ENCODE results near the gene E2F4. TPM values are rescaled to one million over a fixed set of nuclear protein-coding genes. Genes with fewer than 3 reads are reported as not detected.
A peak's percentile ranks its signal among the peaks of the same experiment; 100 is the strongest.

Gene E2F4
- total and polyA plus RNA-seq, 2 of the 13 experiments (the other 11 are each of a cell fraction or from before 2014, with no cell fraction given) = 84.8 to 91.2 TPM

GRCh38 chr16:67169642-67170167 is 22.2 kb upstream of the E2F4 start (continued):
- TF ChIP-seq ZHX1 (CRISPR knock-in tag; IDR thresholded peaks at IDR 0.05; ENCODE audit: low read depth) = no peak
- no peak for TF ChIP-seq ZNF83 (CRISPR knock-in tag; IDR thresholded peaks at IDR 0.05; ENCODE audit: borderline replicate concordance)
- TF ChIP-seq, protein P1, sequence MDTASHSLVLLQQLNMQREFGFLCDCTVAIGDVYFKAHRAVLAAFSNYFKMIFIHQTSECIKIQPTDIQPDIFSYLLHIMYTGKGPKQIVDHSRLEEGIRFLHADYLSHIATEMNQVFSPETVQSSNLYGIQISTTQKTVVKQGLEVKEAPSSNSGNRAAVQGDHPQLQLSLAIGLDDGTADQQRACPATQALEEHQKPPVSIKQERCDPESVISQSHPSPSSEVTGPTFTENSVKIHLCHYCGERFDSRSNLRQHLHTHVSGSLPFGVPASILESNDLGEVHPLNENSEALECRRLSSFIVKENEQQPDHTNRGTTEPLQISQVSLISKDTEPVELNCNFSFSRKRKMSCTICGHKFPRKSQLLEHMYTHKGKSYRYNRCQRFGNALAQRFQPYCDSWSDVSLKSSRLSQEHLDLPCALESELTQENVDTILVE (CRISPR knock-in tag; IDR thresholded peaks at IDR 0.05) = 0 out of 2 replicates have a peak, but pooled peaks have one; percentile 6
- no peak for TF ChIP-seq ZNF431 (CRISPR knock-in tag; IDR thresholded peaks at IDR 0.05; ENCODE audit: borderline replicate concordance, low read depth)
- TF ChIP-seq MYC (CRISPR knock-in tag; IDR thresholded peaks at IDR 0.05; ENCODE audit: borderline replicate concordance) = no peak
- no peak for TF ChIP-seq TCF7L2 (IDR thresholded peaks at IDR 0.05; ENCODE audit: low read depth, low read length)
- TF ChIP-seq ZNF275 (CRISPR knock-in tag; IDR thresholded peaks at IDR 0.05; ENCODE audit: borderline replicate concordance) = no peak
- TF ChIP-seq KDM5B (CRISPR knock-in tag; IDR thresholded peaks at IDR 0.05; ENCODE audit: borderline replicate concordance) = no peak
- TF ChIP-seq AGO2 (optimal IDR thresholded peaks at IDR 0.05; ENCODE audit: low read depth, low read length) = no peak
- TF ChIP-seq, protein P2, sequence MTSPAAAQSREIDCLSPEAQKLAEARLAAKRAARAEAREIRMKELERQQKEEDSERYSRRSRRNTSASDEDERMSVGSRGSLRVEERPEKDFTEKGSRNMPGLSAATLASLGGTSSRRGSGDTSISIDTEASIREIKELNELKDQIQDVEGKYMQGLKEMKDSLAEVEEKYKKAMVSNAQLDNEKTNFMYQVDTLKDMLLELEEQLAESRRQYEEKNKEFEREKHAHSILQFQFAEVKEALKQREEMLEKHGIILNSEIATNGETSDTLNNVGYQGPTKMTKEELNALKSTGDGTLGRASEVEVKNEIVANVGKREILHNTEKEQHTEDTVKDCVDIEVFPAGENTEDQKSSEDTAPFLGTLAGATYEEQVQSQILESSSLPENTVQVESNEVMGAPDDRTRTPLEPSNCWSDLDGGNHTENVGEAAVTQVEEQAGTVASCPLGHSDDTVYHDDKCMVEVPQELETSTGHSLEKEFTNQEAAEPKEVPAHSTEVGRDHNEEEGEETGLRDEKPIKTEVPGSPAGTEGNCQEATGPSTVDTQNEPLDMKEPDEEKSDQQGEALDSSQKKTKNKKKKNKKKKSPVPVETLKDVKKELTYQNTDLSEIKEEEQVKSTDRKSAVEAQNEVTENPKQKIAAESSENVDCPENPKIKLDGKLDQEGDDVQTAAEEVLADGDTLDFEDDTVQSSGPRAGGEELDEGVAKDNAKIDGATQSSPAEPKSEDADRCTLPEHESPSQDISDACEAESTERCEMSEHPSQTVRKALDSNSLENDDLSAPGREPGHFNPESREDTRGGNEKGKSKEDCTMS (CRISPR knock-in tag; conservative IDR thresholded peaks at IDR 0.05) = no peak
- TF ChIP-seq, protein P3, sequence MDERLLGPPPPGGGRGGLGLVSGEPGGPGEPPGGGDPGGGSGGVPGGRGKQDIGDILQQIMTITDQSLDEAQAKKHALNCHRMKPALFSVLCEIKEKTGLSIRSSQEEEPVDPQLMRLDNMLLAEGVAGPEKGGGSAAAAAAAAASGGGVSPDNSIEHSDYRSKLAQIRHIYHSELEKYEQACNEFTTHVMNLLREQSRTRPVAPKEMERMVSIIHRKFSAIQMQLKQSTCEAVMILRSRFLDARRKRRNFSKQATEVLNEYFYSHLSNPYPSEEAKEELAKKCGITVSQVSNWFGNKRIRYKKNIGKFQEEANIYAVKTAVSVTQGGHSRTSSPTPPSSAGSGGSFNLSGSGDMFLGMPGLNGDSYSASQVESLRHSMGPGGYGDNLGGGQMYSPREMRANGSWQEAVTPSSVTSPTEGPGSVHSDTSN (CRISPR knock-in tag; IDR thresholded peaks at IDR 0.05) = no peak
- peak; percentile 64 for TF ChIP-seq ZNF501 (CRISPR knock-in tag; IDR thresholded peaks at IDR 0.05)
- 0 out of 2 replicates have a peak, but pooled peaks have one; percentile 19 for TF ChIP-seq ZNF574 (CRISPR knock-in tag; IDR thresholded peaks at IDR 0.05)
- TF ChIP-seq KDM5A (IDR thresholded peaks at IDR 0.05; ENCODE audit: borderline replicate concordance, low read length) = no peak
- no peak for TF ChIP-seq ZNF205 (CRISPR knock-in tag; IDR thresholded peaks at IDR 0.05)
- no peak for TF ChIP-seq ZNF780A (CRISPR knock-in tag; IDR thresholded peaks at IDR 0.05)
